Liver (tissue), 3 donors: ENCODE data around the gene PDE9A.

ENCODE experiments used
- CTCF ChIP-seq: fragments of 150-350 bp; IDR thresholded peaks from 2 replicates; pipeline ENCODE4 v1.5.1; 2017; ENCODE audit warnings: improper control_type of control experiment, low read depth, low read length; ENCODE audit not compliant: missing input control
- MAX ChIP-seq: IDR thresholded peaks from 2 replicates; pipeline ENCODE4 v1.6.1; 2016; ENCODE audit warnings: antibody characterized with exemption
- RAD21 ChIP-seq, 2 donors: IDR thresholded peaks; 2 replicates each; pipeline ENCODE4 v1.6.1; 2016; ENCODE audit warnings: antibody characterized with exemption in 2 of 2, mild to moderate bottlenecking in 2 of 2
- REST ChIP-seq: IDR thresholded peaks from 2 replicates; pipeline ENCODE4 v1.6.1; 2016; ENCODE audit warnings: antibody characterized with exemption, mild to moderate bottlenecking
- donor health status: healthy.
- donor health status: healthy.

- no peak for TF ChIP-seq CTCF
- TF ChIP-seq RAD21 (IDR thresholded peaks at IDR 0.05), result no peak
- TF ChIP-seq MAX, result no peak
- TF ChIP-seq REST, result no peak
Observed at GRCh38 chr21:42668298-42668992, 15.0 kb downstream of the PDE9A start.
